HG03469 (cell line): Measurements from ENCODE around the gene GALNT17.
"Not testable (repeated sequence)": the region's sequence is repeated elsewhere in the genome, so short reads cannot be mapped to it uniquely, and the experiment has no call there.

Source experiments
- ATAC-seq: cut with Tn5 transposase; IDR thresholded peaks from one replicate; pipeline ENCODE4 v1.9.1; 2021; ENCODE audit warnings: mild to moderate bottlenecking, moderate library complexity, moderate number of reproducible peaks; ENCODE audit not compliant: unreplicated experiment

The GALNT17 gene

GRCh38 chr7:71229699-71230098, 97.8 kb downstream of the GALNT17 start:
- no peak for ATAC-seq

- ATAC-seq = no peak
These were observed 103.3 kb downstream of the GALNT17 start for GRCh38 chr7:71235253-71235652.

- no peak for ATAC-seq
These were observed 104.5 kb downstream of the GALNT17 start for GRCh38 chr7:71236230-71237105.

- ATAC-seq = no peak
These were observed 106.0 kb downstream of the GALNT17 start for GRCh38 chr7:71237945-71238344.

GRCh38 chr7:71238581-71239295, 106.8 kb downstream of the GALNT17 start:
- ATAC-seq = no peak

GRCh38 chr7:71239586-71240268, 107.8 kb downstream of the GALNT17 start:
- no peak for ATAC-seq

- ATAC-seq = no peak
These were observed 111.9 kb downstream of the GALNT17 start for GRCh38 chr7:71243736-71244410.

GRCh38 chr7:71245038-71245437, 113.1 kb downstream of the GALNT17 start:
- ATAC-seq = no peak

- ATAC-seq = no peak
These were observed 119.8 kb downstream of the GALNT17 start for GRCh38 chr7:71251706-71252105.

- ATAC-seq = no peak
These were observed 122.8 kb downstream of the GALNT17 start for GRCh38 chr7:71254751-71255150.

- ATAC-seq = no peak
These were observed 123.7 kb downstream of the GALNT17 start for GRCh38 chr7:71255537-71256178.

GRCh38 chr7:71261066-71261465, 129.1 kb downstream of the GALNT17 start:
- no peak for ATAC-seq

GRCh38 chr7:71262834-71263233, 130.9 kb downstream of the GALNT17 start:
- ATAC-seq = not testable (repeated sequence)

GRCh38 chr7:71264005-71264404, 132.1 kb downstream of the GALNT17 start:
- ATAC-seq = no peak

GRCh38 chr7:71266912-71267311, 135.0 kb downstream of the GALNT17 start:
- no peak for ATAC-seq

- ATAC-seq = no peak
These were observed 136.0 kb downstream of the GALNT17 start for GRCh38 chr7:71267734-71268469.

- ATAC-seq = no peak
These were observed 138.6 kb downstream of the GALNT17 start for GRCh38 chr7:71270558-71270957.

GRCh38 chr7:71271203-71271602, 139.3 kb downstream of the GALNT17 start:
- no peak for ATAC-seq
